Measurements from ENCODE around the gene ERBB4. TPM values are rescaled to one million over a fixed set of nuclear protein-coding genes. Genes with fewer than 3 reads are reported as not detected.

Gene ERBB4
- total RNA-seq, 1 donor, result 5.8 TPM

GRCh38 chr2:211833582-211834279 is 704.9 kb downstream of the ERBB4 start:
- no peak for TF ChIP-seq CTCF (IDR thresholded peaks at IDR 0.05; ENCODE audit: insufficient read depth, low read length)
- no peak for DNase-seq (ENCODE audit: low read depth)
- no peak overlapping the region for H3K4me3 ChIP-seq (ENCODE audit: low read depth, low read length)

DNA sequence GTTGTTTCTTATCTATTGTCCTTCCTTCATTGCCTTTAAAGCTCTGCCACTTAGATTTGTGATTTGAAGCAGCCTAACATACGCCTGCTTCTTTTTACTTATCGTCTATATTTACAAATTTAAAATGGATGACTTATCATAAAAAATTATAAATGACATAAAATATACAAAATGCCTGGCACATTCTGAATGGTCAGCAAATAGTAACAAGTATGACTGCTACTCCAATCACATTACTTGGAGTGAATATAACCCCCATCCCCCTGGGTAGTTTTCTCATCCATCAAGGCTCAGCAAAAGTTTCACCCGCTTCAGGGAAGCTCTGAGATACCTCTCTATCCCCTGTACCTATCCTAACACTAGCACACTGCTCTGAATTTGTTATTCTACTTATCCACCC is 708.9 kb downstream of the ERBB4 start:
- TF ChIP-seq CTCF (IDR thresholded peaks at IDR 0.05; ENCODE audit: insufficient read depth, low read length), result no peak
- DNase-seq (ENCODE audit: low read depth), result no peak
- H3K4me3 ChIP-seq (ENCODE audit: low read depth, low read length), result no peak overlapping the region

DNA sequence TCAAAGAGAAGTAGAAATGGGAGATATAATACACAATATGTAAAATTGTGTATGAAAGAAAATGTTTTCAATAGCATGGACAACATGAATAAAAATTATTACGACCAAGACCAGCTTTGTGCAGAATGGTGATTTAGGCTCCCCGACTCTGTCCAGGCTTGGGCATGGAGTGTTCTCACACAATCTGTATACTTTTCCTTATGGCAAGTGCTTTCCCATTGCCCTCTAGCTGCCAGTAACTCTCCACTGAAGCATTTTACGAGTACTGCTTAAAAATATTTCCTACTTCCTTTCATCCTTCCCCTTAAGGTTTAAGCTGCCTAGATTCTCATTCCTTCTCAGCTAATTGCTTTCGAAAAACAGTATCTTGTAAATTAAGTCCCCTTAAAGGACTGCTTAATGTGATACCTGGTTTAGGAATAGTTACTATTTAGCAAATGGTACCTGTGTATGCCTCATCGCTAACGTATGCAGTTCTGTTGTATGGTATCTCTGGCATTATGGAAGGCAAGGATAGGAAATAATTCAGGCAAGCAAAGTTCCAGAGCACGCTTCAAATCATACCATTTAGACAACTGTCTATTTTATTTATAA is 714.6 kb downstream of the ERBB4 start:
- no peak for TF ChIP-seq CTCF (IDR thresholded peaks at IDR 0.05; ENCODE audit: insufficient read depth, low read length)
- H3K4me3 ChIP-seq (ENCODE audit: low read depth, low read length), result no peak overlapping the region
- DNase-seq (ENCODE audit: low read depth), result no peak

GRCh38 chr2:211822686-211823335 is 715.8 kb downstream of the ERBB4 start:
- no peak for TF ChIP-seq CTCF (IDR thresholded peaks at IDR 0.05; ENCODE audit: insufficient read depth, low read length)
- peak; percentile 1 for DNase-seq (ENCODE audit: low read depth)
- H3K4me3 ChIP-seq (ENCODE audit: low read depth, low read length), result no peak overlapping the region

DNA sequence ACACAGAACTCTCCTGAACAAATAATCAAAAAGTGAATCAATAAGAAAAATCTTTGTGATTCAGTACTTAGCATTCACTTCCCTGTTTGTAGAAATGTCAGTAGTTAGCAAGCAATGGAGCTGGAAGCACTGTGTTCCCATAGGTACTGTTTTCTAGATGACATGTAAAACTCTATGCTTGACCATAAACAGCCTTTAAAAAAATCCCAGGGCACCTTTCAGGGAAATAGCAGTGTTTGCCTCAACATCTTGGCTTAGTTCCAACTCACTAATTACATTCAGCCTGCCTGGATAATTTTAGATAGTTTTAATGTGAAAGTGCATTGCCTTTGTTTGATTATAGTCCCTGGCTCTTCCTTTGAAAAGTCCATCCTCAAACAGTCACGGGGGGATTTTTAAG is 721.8 kb downstream of the ERBB4 start:
- no peak for TF ChIP-seq CTCF (IDR thresholded peaks at IDR 0.05; ENCODE audit: insufficient read depth, low read length)
- H3K4me3 ChIP-seq (ENCODE audit: low read depth, low read length), result no peak overlapping the region
- no peak for DNase-seq (ENCODE audit: low read depth)

DNA sequence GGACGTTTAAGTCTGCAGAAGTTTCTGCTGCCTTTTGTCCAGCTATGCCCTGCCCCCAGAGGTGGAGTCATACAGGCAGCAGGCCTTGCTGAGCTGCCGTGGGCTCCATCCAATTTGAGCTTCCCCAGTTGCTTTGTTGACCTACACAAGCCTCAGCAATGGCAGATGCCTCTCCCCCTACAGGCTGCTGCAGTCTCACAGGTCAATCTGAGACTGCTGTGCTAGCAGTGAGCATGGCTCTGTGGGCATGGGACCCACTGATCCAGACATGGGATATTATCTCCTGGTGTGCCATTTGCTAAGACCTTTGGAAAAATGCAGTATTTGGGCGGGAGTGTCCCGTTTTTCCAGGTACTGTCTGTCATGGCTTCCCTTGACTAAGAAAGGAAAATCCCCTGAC is 726.0 kb downstream of the ERBB4 start:
- DNase-seq (ENCODE audit: low read depth), result no peak
- no peak for TF ChIP-seq CTCF (IDR thresholded peaks at IDR 0.05; ENCODE audit: insufficient read depth, low read length)
- H3K4me3 ChIP-seq (ENCODE audit: low read depth, low read length), result no peak overlapping the region

All from fibroblast of the aortic adventitia (primary cell).